HepG2 (cell line): ENCODE results near the gene ZNF99. TPM values are rescaled to one million over a fixed set of nuclear protein-coding genes. Genes with fewer than 3 reads are reported as not detected.

Experiments
- ATAC-seq: fragments of 200-7000 bp; cut with Tn5 transposase; 3 replicates; pipeline ENCODE4 v1.9.1; 2020; ENCODE audit warnings: mild to moderate bottlenecking, moderate library complexity
- BruUV-seq: library from RNA; stranded (reverse); fragments of 400-500 nt; replicated peaks from 2 replicates; lab custom pipeline; 2021; lab: Mats Ljungman, UMichigan
- CTCF ChIA-PET: fragments of 300-600 bp; formaldehyde crosslinking; extraction: SDS; loops from one replicate; lab custom pipeline; 2021; ENCODE audit warnings: low total read pairs, inconsistent platforms, low intra/inter-chr PET ratio; lab: Yijun Ruan, JAX
- POLR2A ChIA-PET: fragments of 350-600 bp; sonication (Branson Sonifier 250); formaldehyde crosslinking; loops from one replicate; lab custom pipeline; 2020; ENCODE audit warnings: antibody characterized with exemption, inconsistent platforms; lab: Yijun Ruan, JAX
- DNase-seq: peaks from one replicate; pipeline ENCODE4 v3.0.0-alpha.2; 2015; ENCODE audit warnings: low spot score
- FAIRE-seq: peaks from 3 replicates; lab custom pipeline; 2011; peaks lifted over from hg19 to GRCh38; lab: Jason Lieb, UNC
- H2AFZ ChIP-seq: one replicate; pipeline ENCODE4 v1.6.1; 2011; ENCODE audit warnings: low read length, inconsistent platforms
- H3K27ac ChIP-seq: fragments of 300-600 bp; 3 replicates; pipeline ENCODE4 v1.8.0; 2011; ENCODE audit warnings: mixed run types, mild to moderate bottlenecking, mixed read lengths, low read length, inconsistent platforms; ENCODE audit not compliant: insufficient read depth; ENCODE audit errors: extremely low read length
- H3K27me3 ChIP-seq, 2 experiments: fragments of 200-600 bp in 1 of 2; 2 replicates in 1 of 2; 3 replicates in 1 of 2; pipeline versions ENCODE4 v1.6.0 to v1.8.0; 2011; ENCODE audit warnings: low read length in 2 of 2, mild to moderate bottlenecking in 2 of 2, moderate library complexity in 2 of 2, inconsistent platforms in 1 of 2; ENCODE audit not compliant: insufficient read depth in 2 of 2, control insufficient read depth in 1 of 2
- H3K36me3 ChIP-seq, 2 experiments: fragments of 200-600 bp in 1 of 2; replicated peaks in 1 of 2; 2 replicates in 1 of 2; 3 replicates in 1 of 2; pipeline versions ENCODE4 v1.5.1 to v1.8.0; 2011; ENCODE audit warnings: low read length in 2 of 2, inconsistent platforms in 1 of 2; ENCODE audit not compliant: insufficient read depth in 2 of 2, control insufficient read depth in 1 of 2
- H3K4me1 ChIP-seq: 2 replicates; pipeline ENCODE4 v1.5.1; 2012; ENCODE audit warnings: low read length, inconsistent platforms; ENCODE audit not compliant: insufficient read depth
- H3K4me2 ChIP-seq: 2 replicates; pipeline ENCODE4 v1.6.0; 2011; ENCODE audit warnings: low read depth, low read length, inconsistent platforms
- H3K4me3 ChIP-seq, 3 experiments: fragments of 200-600 bp in 1 of 3; sonication (generic), shearing (Covaris generic) in 1 of 3; replicated peaks in 1 of 3; 2 replicates each; pipeline ENCODE4 v1.5.1; 2011 to 2016; ENCODE audit warnings: low read length in 3 of 3, inconsistent platforms in 2 of 3, low read depth in 2 of 3, mild to moderate bottlenecking in 2 of 3, control low read depth in 1 of 3, mixed read lengths in 1 of 3; ENCODE audit not compliant: insufficient read depth in 1 of 3
- H3K79me2 ChIP-seq: one replicate; pipeline ENCODE4 v1.6.1; 2011; ENCODE audit warnings: low read length, inconsistent platforms; ENCODE audit not compliant: insufficient read depth
- H3K9ac ChIP-seq: 2 replicates; pipeline ENCODE4 v1.6.0; 2011; ENCODE audit warnings: mild to moderate bottlenecking, low read depth, low read length, inconsistent platforms; ENCODE audit not compliant: insufficient read depth
- H3K9me3 ChIP-seq: 2 replicates; pipeline ENCODE4 v1.5.1; 2012; ENCODE audit warnings: mild to moderate bottlenecking, low read length
- H4K20me1 ChIP-seq: 2 replicates; pipeline ENCODE4 v1.6.0; 2011; ENCODE audit warnings: inconsistent platforms, mild to moderate bottlenecking, low read length, moderate library complexity; ENCODE audit not compliant: insufficient read depth
- ATF7 ChIP-seq, 2 experiments: fragments of 450-650 bp in 1 of 2; sonication (generic) in 1 of 2; formaldehyde crosslinking in 1 of 2; IDR thresholded peaks; 2 replicates each; pipeline versions ENCODE4 v1.4.0 to v1.6.1; 2016 to 2020; ENCODE audit warnings: antibody characterized with exemption in 1 of 2, mild to moderate bottlenecking in 1 of 2, missing genetic modification reagents in 1 of 2
- CHD4 ChIP-seq: fragments of 200-600 bp; sonication (generic); IDR thresholded peaks from 2 replicates; pipeline ENCODE4 v1.7.0; 2017; ENCODE audit warnings: mild to moderate bottlenecking, low read length, borderline replicate concordance
- CREB1 ChIP-seq, 2 experiments: fragments of 450-650 bp in 1 of 2; IDR thresholded peaks; 2 replicates each; pipeline ENCODE4 v1.6.1; 2016 to 2017; ENCODE audit warnings: control low read depth in 1 of 2, mild to moderate bottlenecking in 1 of 2, missing compliant biosample characterization in 1 of 2, missing genetic modification characterization in 1 of 2
- FOXA3 ChIP-seq: IDR thresholded peaks from 2 replicates; pipeline ENCODE4 v1.6.1; 2016; ENCODE audit warnings: missing genetic modification reagents, missing compliant biosample characterization
- HMGXB3 ChIP-seq: sonication (generic); formaldehyde crosslinking; IDR thresholded peaks from 2 replicates; pipeline ENCODE4 v1.4.0; 2020; ENCODE audit warnings: missing genetic modification reagents, borderline replicate concordance
- KDM6A ChIP-seq: IDR thresholded peaks from 2 replicates; pipeline ENCODE4 v1.6.1; 2016; ENCODE audit warnings: low read depth
- SSRP1 ChIP-seq: IDR thresholded peaks from 2 replicates; pipeline ENCODE4 v1.6.1; 2016; ENCODE audit warnings: control low read depth
- ZBTB2 ChIP-seq: sonication (generic); formaldehyde crosslinking; IDR thresholded peaks from 2 replicates; pipeline ENCODE4 v1.8.0; 2022; ENCODE audit warnings: low read depth, missing genetic modification reagents
- ZFP36L1 ChIP-seq: sonication (generic); formaldehyde crosslinking; IDR thresholded peaks from 2 replicates; pipeline ENCODE4 v1.8.0; 2022; ENCODE audit warnings: mild to moderate bottlenecking, missing genetic modification reagents, moderate library complexity
- ZNF33B ChIP-seq: sonication (generic); formaldehyde crosslinking; IDR thresholded peaks from 2 replicates; pipeline ENCODE4 v1.5.1; 2020; ENCODE audit warnings: mild to moderate bottlenecking, missing genetic modification reagents
- ZNF614 ChIP-seq: IDR thresholded peaks from 2 replicates; pipeline ENCODE4 v1.6.1; 2018; ENCODE audit warnings: missing biosample characterization, missing genetic modification reagents, inconsistent platforms, borderline replicate concordance
- ZNF674 ChIP-seq: sonication (generic); formaldehyde crosslinking; IDR thresholded peaks from 2 replicates; pipeline ENCODE4 v1.5.0; 2020; ENCODE audit warnings: low read depth, mild to moderate bottlenecking, missing genetic modification reagents
- WGBS: methylation state at CpG from one replicate; pipeline ENCODE4 v1.1.6; 2017; ENCODE audit warnings: low lambda C conversion rate; 5-methylcytosine and 5-hydroxymethylcytosine counted together
- in situ Hi-C: cut with HindIII; loops from 2 replicates; pipeline ENCODE4 v1.10.0; 2017; ENCODE audit warnings: low pct_unique_long_range_greater_than_20kb; ENCODE audit not compliant: extremely low pct_ligation_motif_present
- intact Hi-C: fragments of 100-400 bp; cut with micrococcal nuclease; formaldehyde crosslinking; loops from one replicate; pipeline ENCODE4 v1.10.0; 2022; ENCODE audit not compliant: unreplicated experiment
- polyA plus RNA-seq, 8 experiments: library from polyadenylated mRNA; depleted of rRNA in 3 of 8; stranded (reverse) in 7 of 8; unstranded in 1 of 8; fragments of >200 nt; fragmentation: Illumina TruSeq in 4 of 8; extraction: Trizol in 4 of 8; gene quantifications; 2 replicates each; pipeline versions ENCODE4 v1.2.1 to v1.2.3, GENCODE V29; 2011 to 2016; ENCODE audit warnings: low read depth in 4 of 8, missing spikeins in 1 of 8, mixed read lengths in 1 of 8; ENCODE audit not compliant: insufficient read depth in 1 of 8
- total RNA-seq, 5 experiments: library from RNA; depleted of rRNA; stranded (reverse); fragments of >200 nt; fragmentation: Illumina TruSeq; extraction: Trizol; gene quantifications; 2 replicates each; pipeline ENCODE4 v1.2.3, GENCODE V29; 2016; ENCODE audit warnings: low read depth in 1 of 5
- TF ChIP-seq, protein P1 (sequence below), 2 experiments: sonication (generic) in 1 of 2; formaldehyde crosslinking in 1 of 2; IDR thresholded peaks; 2 replicates each; pipeline versions ENCODE4 v1.6.1 to v1.9.0; 2014 to 2022; ENCODE audit warnings: antibody characterized with exemption in 1 of 2, borderline replicate concordance in 1 of 2, inconsistent platforms in 1 of 2, low read depth in 1 of 2, missing genetic modification reagents in 1 of 2

The ZNF99 gene
- total and polyA plus RNA-seq, 2 of the 13 experiments (the other 11 are each of a cell fraction or from before 2014, with no cell fraction given), result not detected

DNA sequence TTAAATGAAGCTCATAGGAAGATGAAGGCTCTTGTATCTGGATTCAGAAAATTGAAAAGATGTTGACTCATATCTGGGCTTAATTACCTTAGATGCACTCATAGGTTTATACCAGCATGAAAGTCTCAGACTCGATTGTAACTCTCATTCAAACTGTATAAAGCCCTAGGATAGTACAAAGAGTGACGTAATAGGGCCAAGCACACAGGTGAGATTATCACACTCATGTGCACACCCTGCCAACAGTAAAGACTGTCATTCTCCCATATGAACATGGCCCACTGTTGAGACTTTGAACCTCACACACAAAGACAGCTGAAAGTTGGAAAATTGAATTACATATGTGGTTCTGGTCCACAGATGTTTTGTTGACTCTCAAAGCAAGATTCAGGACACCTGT is 30.2 kb upstream of the ZNF99 start:
- in situ Hi-C loops, result no loop called here
- POLR2A ChIA-PET, result no interaction called here
- TF ChIP-seq KDM6A (CRISPR knock-in tag) (no peak), ZNF674 (CRISPR knock-in tag) (no peak), FOXA3 (CRISPR knock-in tag) (no peak), ZBTB2 (CRISPR knock-in tag) (no peak), ATF7 (IDR thresholded peaks at IDR 0.05) (peak; percentile 59), ATF7 (CRISPR knock-in tag; IDR thresholded peaks at IDR 0.05) (no peak), CHD4 (no peak), HMGXB3 (CRISPR knock-in tag) (no peak), CREB1 (IDR thresholded peaks at IDR 0.05) (peak; percentile 68), CREB1 (CRISPR knock-in tag; IDR thresholded peaks at IDR 0.05) (no peak), SSRP1 (no peak), ZFP36L1 (CRISPR knock-in tag) (no peak), ZNF614 (no peak), ZNF33B (no peak)
- TF ChIP-seq, protein P1, sequence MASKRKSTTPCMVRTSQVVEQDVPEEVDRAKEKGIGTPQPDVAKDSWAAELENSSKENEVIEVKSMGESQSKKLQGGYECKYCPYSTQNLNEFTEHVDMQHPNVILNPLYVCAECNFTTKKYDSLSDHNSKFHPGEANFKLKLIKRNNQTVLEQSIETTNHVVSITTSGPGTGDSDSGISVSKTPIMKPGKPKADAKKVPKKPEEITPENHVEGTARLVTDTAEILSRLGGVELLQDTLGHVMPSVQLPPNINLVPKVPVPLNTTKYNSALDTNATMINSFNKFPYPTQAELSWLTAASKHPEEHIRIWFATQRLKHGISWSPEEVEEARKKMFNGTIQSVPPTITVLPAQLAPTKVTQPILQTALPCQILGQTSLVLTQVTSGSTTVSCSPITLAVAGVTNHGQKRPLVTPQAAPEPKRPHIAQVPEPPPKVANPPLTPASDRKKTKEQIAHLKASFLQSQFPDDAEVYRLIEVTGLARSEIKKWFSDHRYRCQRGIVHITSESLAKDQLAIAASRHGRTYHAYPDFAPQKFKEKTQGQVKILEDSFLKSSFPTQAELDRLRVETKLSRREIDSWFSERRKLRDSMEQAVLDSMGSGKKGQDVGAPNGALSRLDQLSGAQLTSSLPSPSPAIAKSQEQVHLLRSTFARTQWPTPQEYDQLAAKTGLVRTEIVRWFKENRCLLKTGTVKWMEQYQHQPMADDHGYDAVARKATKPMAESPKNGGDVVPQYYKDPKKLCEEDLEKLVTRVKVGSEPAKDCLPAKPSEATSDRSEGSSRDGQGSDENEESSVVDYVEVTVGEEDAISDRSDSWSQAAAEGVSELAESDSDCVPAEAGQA (IDR thresholded peaks at IDR 0.05; ENCODE audit: low read depth), result no peak
- TF ChIP-seq, protein P1 (CRISPR knock-in tag; IDR thresholded peaks at IDR 0.05; ENCODE audit: borderline replicate concordance), result no peak

More for the DNA sequence above, 30.2 kb upstream of the ZNF99 start:
- H3K27me3 ChIP-seq, result no peaks in the 10 kb centered on the region
- no peaks in the 10 kb centered on the region for H3K4me1 ChIP-seq
- H3K4me2 ChIP-seq, result no peak overlapping the region
- H4K20me1 ChIP-seq, result no peaks in the 10 kb centered on the region
- peaks cover 100% of the 10 kb centered on the region for H3K9me3 ChIP-seq
- H3K36me3 ChIP-seq, result no peaks in the 10 kb centered on the region
- no TSS peak for BruUV-seq
- DNase-seq (no peak), ATAC-seq (no peak), FAIRE-seq (no peak)
- CTCF ChIA-PET, result no interaction called here
- intact Hi-C loops, result no loop called here
- no peak overlapping the region for H3K4me3 ChIP-seq
- no peak overlapping the region for H2AFZ ChIP-seq
- no peaks in the 10 kb centered on the region for H3K79me2 ChIP-seq
- H3K27ac ChIP-seq, result no peak overlapping the region
- WGBS, result 0% methylated on average over 1 of the region's 2 CpGs
- no peak overlapping the region for H3K9ac ChIP-seq
